Endothelial cell of umbilical vein (primary cell): ENCODE measurements around the gene CYP17A1. TPM values are rescaled to one million over a fixed set of nuclear protein-coding genes. Genes with fewer than 3 reads are reported as not detected.

Source experiments
- BruUV-seq: library from RNA; stranded (reverse); fragments of 400-500 nt; replicated peaks from 2 replicates; lab custom pipeline; 2021; lab: Mats Ljungman, UMichigan
- CTCF ChIA-PET: fragments of 300-600, 350-600 bp; sonication (Branson Sonifier 250); formaldehyde crosslinking; loops from one replicate; lab custom pipeline; 2021; ENCODE audit warnings: antibody characterized with exemption, inconsistent platforms; lab: Charles Lee
- POLR2A ChIA-PET: fragments of 300-600, 350-600 bp; sonication (Branson Sonifier 250); formaldehyde crosslinking; loops from one replicate; lab custom pipeline; 2021; ENCODE audit warnings: antibody characterized with exemption, inconsistent platforms; lab: Charles Lee
- DNase-seq: peaks from one replicate; pipeline ENCODE4 v3.0.0-alpha.2; 2011; ENCODE audit warnings: low read depth, low spot score
- FAIRE-seq: peaks from 2 replicates; lab custom pipeline; 2011; peaks lifted over from hg19 to GRCh38; lab: Jason Lieb, UNC
- H2AFZ ChIP-seq: 2 replicates; pipeline ENCODE4 v1.6.0; 2012; ENCODE audit warnings: low read depth, low read length, control low read depth, inconsistent platforms
- H3K27ac ChIP-seq: 2 replicates; pipeline ENCODE4 v1.5.1; 2011; ENCODE audit warnings: low read depth, mild to moderate bottlenecking, control low read depth, low read length, moderate library complexity; ENCODE audit not compliant: insufficient read depth
- H3K27me3 ChIP-seq, 2 experiments: 2 replicates each; pipeline versions ENCODE4 v1.6.0 to v1.6.1; 2011; ENCODE audit warnings: low read length in 2 of 2, mixed read lengths in 1 of 2; ENCODE audit not compliant: control insufficient read depth in 2 of 2, insufficient read depth in 2 of 2
- H3K36me3 ChIP-seq, 2 experiments: 2 replicates in 1 of 2; 3 replicates in 1 of 2; pipeline ENCODE4 v1.5.1; 2011; ENCODE audit warnings: low read length in 2 of 2, mild to moderate bottlenecking in 1 of 2, moderate library complexity in 1 of 2; ENCODE audit not compliant: control insufficient read depth in 2 of 2, insufficient read depth in 2 of 2; ENCODE audit errors: extremely low read depth in 1 of 2
- H3K4me1 ChIP-seq: 3 replicates; pipeline ENCODE4 v1.5.1; 2011; ENCODE audit warnings: mild to moderate bottlenecking, low read length; ENCODE audit not compliant: control insufficient read depth, insufficient read depth; ENCODE audit errors: extremely low read depth
- H3K4me2 ChIP-seq: 2 replicates; pipeline ENCODE4 v1.6.1; 2011; ENCODE audit warnings: low read length, control low read depth, mixed read lengths; ENCODE audit not compliant: insufficient read depth
- H3K4me3 ChIP-seq, 3 experiments: fragments of 200-600 bp in 1 of 3; sonication (generic), shearing (Covaris generic) in 1 of 3; replicated peaks in 1 of 3; 2 replicates each; pipeline ENCODE4 v1.5.1; 2011 to 2016; ENCODE audit warnings: control low read depth in 3 of 3, low read length in 3 of 3, mild to moderate bottlenecking in 2 of 3, inconsistent platforms in 1 of 3, low read depth in 1 of 3, moderate library complexity in 1 of 3; ENCODE audit not compliant: insufficient read depth in 1 of 3
- H3K79me2 ChIP-seq: 2 replicates; pipeline ENCODE4 v1.6.0; 2012; ENCODE audit warnings: low read length, inconsistent platforms; ENCODE audit not compliant: control insufficient read depth, insufficient read depth
- H3K9ac ChIP-seq: replicated peaks from 2 replicates; pipeline ENCODE3; 2011; ENCODE audit warnings: low read length, control low read depth; ENCODE audit not compliant: insufficient read depth; ENCODE audit errors: extremely low read depth
- H3K9me1 ChIP-seq: replicated peaks from 3 replicates; pipeline ENCODE4 v1.6.0; 2011; ENCODE audit warnings: mild to moderate bottlenecking, low read length; ENCODE audit not compliant: control insufficient read depth, insufficient read depth; ENCODE audit errors: extremely low read depth
- H3K9me3 ChIP-seq: replicated peaks from 2 replicates; pipeline ENCODE4 v1.5.1; 2012; ENCODE audit warnings: low read length, inconsistent platforms; ENCODE audit not compliant: control insufficient read depth, insufficient read depth
- H4K20me1 ChIP-seq: replicated peaks from 2 replicates; pipeline ENCODE3; 2011; ENCODE audit warnings: mild to moderate bottlenecking, low read length; ENCODE audit not compliant: control insufficient read depth, insufficient read depth; ENCODE audit errors: extremely low read depth
- EZH2 ChIP-seq: IDR thresholded peaks from 2 replicates; pipeline ENCODE4 v1.6.1; 2012; ENCODE audit warnings: borderline replicate concordance, low read depth, mild to moderate bottlenecking, moderate library complexity, low read length, inconsistent platforms; ENCODE audit not compliant: severe bottlenecking
- FOS ChIP-seq: IDR thresholded peaks from 2 replicates; pipeline ENCODE4 v1.6.1; 2011; ENCODE audit warnings: mild to moderate bottlenecking, low read length, moderate library complexity, borderline replicate concordance; ENCODE audit not compliant: insufficient read depth
- GATA2 ChIP-seq: IDR thresholded peaks from 2 replicates; pipeline ENCODE4 v1.7.0; 2011; ENCODE audit warnings: low read depth, mild to moderate bottlenecking, moderate library complexity, mixed read lengths, low read length; ENCODE audit not compliant: insufficient read length, insufficient read depth
- JUN ChIP-seq: IDR thresholded peaks from 2 replicates; pipeline ENCODE4 v1.6.1; 2011; ENCODE audit warnings: borderline replicate concordance, low read depth; ENCODE audit not compliant: insufficient read length, insufficient read depth
- MYC ChIP-seq: IDR thresholded peaks from one replicate; pipeline ENCODE4 v1.6.1; 2011; ENCODE audit warnings: mild to moderate bottlenecking, low read depth, low read length
- POLR2A ChIP-seq: IDR thresholded peaks from 2 replicates; pipeline ENCODE4 v1.6.1; 2012; ENCODE audit warnings: low read depth, mild to moderate bottlenecking, control low read depth, low read length
- POLR2AphosphoS5 ChIP-seq: IDR thresholded peaks from 2 replicates; pipeline ENCODE4 v1.6.1; 2012; ENCODE audit warnings: low read depth, mild to moderate bottlenecking, control low read depth, low read length, moderate library complexity; ENCODE audit not compliant: insufficient read depth
- dilution Hi-C: fragments of 300-500 bp; cut with MboI; formaldehyde crosslinking; loops from one replicate; pipeline ENCODE4 v1.15.0; 2019; ENCODE audit warnings: low sequenced_read_pairs; ENCODE audit not compliant: extremely low pct_ligation_motif_present
- intact Hi-C: fragments of 100-400 bp; cut with micrococcal nuclease; formaldehyde crosslinking; loops from one replicate; pipeline ENCODE4 v1.10.0; 2022
- polyA plus RNA-seq, 4 experiments: library from polyadenylated mRNA; depleted of rRNA in 3 of 4; stranded (reverse) in 3 of 4; unstranded in 1 of 4; fragments of >200 nt; gene quantifications; 2 replicates each; pipeline versions ENCODE4 v1.2.1 to v1.2.3, GENCODE V29; 2011 to 2012; ENCODE audit warnings: missing spikeins in 1 of 4
- total RNA-seq: library from RNA; stranded (reverse); gene quantifications from 2 replicates; pipeline ENCODE4 v1.2.3, GENCODE V29; 2021
- TF ChIP-seq, protein P1 (sequence below): IDR thresholded peaks from 2 replicates; pipeline ENCODE4 v1.6.1; 2011; ENCODE audit not compliant: insufficient read depth, insufficient read length
- TF ChIP-seq, protein P2 (sequence below), 2 donors: IDR thresholded peaks; 1 replicate in 1 of 2; 2 replicates in 1 of 2; pipeline ENCODE4 v1.5.1; 2011; ENCODE audit warnings: low read length in 2 of 2, mild to moderate bottlenecking in 2 of 2, moderate library complexity in 2 of 2, control low read depth in 1 of 2, inconsistent platforms in 1 of 2, low read depth in 1 of 2; ENCODE audit not compliant: insufficient read depth in 1 of 2; ENCODE audit errors: extremely low read depth in 1 of 2

Gene CYP17A1
- total and polyA plus RNA-seq, 2 donors (not counting 3 experiments of a cell fraction or from before 2014, with no cell fraction given): not detected

DNA sequence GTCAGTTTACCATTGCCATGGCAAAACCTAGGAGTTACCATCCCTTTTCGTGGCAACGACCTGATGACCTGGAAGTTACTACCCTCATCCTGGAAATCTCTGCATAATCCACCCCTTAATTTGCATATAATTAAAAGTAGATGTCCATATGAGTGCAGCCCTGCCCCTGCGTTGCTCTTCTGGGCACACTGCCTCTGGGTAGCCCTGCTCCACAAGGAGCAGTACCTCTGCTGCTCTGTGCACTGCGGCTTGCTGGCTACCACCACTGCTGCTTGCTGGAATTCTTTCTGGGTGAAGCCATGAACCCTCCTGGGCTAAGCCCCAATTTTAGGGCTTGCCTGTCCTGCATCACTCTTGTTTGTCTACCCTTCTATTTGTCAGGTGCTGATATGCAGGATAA, 12.5 kb downstream of the CYP17A1 start:
- dilution Hi-C loops: no loop called here
- Histone ChIP-seq H3K9ac (no peak overlapping the region), H3K79me2 (no peaks in the 10 kb centered on the region), H3K4me3 (no peak overlapping the region), H4K20me1 (no peaks in the 10 kb centered on the region), H3K4me2 (no peak overlapping the region), H3K27ac (no peak overlapping the region), H3K4me1 (no peaks in the 10 kb centered on the region), H3K9me1 (no peaks in the 10 kb centered on the region), H3K9me3 (no peaks in the 10 kb centered on the region), H3K27me3 (no peaks in the 10 kb centered on the region), H3K36me3 (no peaks in the 10 kb centered on the region), H2AFZ (no peak overlapping the region)
- no peak for FAIRE-seq
- DNase-seq: no peak
- POLR2A ChIA-PET: no interaction called here
- intact Hi-C loops: no loop called here
- TF ChIP-seq FOS (no peak), JUN (no peak), EZH2 (no peak), MYC (no peak), GATA2 (no peak), POLR2A (no peak), POLR2AphosphoS5 (no peak)
- TF ChIP-seq, protein P1, sequence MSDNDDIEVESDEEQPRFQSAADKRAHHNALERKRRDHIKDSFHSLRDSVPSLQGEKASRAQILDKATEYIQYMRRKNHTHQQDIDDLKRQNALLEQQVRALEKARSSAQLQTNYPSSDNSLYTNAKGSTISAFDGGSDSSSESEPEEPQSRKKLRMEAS: no peak
- TF ChIP-seq, protein P2, sequence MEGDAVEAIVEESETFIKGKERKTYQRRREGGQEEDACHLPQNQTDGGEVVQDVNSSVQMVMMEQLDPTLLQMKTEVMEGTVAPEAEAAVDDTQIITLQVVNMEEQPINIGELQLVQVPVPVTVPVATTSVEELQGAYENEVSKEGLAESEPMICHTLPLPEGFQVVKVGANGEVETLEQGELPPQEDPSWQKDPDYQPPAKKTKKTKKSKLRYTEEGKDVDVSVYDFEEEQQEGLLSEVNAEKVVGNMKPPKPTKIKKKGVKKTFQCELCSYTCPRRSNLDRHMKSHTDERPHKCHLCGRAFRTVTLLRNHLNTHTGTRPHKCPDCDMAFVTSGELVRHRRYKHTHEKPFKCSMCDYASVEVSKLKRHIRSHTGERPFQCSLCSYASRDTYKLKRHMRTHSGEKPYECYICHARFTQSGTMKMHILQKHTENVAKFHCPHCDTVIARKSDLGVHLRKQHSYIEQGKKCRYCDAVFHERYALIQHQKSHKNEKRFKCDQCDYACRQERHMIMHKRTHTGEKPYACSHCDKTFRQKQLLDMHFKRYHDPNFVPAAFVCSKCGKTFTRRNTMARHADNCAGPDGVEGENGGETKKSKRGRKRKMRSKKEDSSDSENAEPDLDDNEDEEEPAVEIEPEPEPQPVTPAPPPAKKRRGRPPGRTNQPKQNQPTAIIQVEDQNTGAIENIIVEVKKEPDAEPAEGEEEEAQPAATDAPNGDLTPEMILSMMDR (IDR thresholded peaks at IDR 0.05; ENCODE audit: extremely low read depth in 1 of 2, insufficient read depth in 1 of 2, low read depth in 1 of 2, low read length in 2 of 2): no peak
- no TSS peak for BruUV-seq
- CTCF ChIA-PET: interaction anchor here (1.1 to 1.5 kb wide), 2 partner anchors 71 to 79 kb away, joined by 3 to 4 read pairs; no protein-coding TSS in a partner anchor
